ENCODE results near the gene MIGA1. TPM values are rescaled to one million over a fixed set of nuclear protein-coding genes. Genes with fewer than 3 reads are reported as not detected.

The MIGA1 gene
- total and polyA plus RNA-seq, 10 of the 15 experiments (the other 5 are each of a cell fraction or from before 2014, with no cell fraction given) = 1.3 to 7.2 (median 4.2) TPM

DNA sequence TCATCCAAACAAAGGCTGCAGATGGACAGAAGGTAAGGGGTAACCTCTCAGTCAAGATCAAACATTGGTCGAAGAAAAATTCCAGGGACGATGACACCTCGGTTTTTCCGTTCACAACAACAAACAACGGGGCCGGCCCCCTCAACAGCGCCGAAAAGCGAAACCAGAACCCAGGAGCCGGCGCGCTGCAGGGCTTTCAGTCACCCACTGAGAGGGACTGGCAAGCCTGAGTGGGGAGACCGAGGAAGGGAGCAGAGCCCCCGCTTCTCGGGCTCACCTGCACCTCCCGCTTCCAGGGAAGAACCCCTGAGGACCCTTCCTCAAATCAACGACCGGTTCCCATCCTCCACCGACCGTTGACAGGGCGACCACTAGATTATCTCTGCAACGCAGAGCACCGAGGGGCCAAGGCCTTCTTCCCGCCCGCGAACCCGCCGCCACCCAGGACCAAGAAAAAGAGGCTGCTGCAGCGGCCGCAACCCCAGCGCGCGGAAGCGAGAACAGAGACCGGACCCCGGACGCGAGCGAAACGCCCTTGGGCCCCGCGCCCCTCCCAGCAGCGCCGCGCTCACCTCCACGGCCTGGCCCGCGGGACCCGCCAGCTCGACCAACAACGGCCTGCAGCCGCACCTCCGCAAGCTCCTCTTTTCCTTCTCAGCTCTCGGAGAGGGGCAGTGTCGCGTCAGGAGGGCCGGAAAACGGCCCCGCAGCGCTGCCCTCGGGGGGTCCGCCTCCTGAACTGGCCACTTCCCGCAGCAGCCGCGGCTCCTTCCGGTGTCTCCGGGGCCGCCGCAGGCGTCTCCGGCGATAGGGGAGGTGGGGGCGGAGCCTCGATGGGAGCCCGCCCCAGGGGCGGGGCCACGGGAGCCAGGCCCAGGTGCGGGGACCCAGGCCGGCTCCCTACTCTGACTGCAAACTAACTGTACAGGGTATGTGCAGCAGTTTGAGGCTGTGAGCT lies 20.1 kb upstream of the MIGA1 start, which contains the start of gene USP33 (continued):
- TF ChIP-seq MLLT1 (IDR thresholded peaks at IDR 0.05) (0 out of 2 replicates have a peak, but pooled peaks have one; percentile 28), DPF2 (IDR thresholded peaks at IDR 0.05) (0 out of 2 replicates have a peak, but pooled peaks have one; percentile 63), NBN (IDR thresholded peaks at IDR 0.05) (0 out of 2 replicates have a peak, but pooled peaks have one; percentile 29), NR2F1 (conservative IDR thresholded peaks at IDR 0.05) (peak; percentile 54; the same call in 1 of the 2 replicates), MYB (IDR thresholded peaks at IDR 0.05; ENCODE audit: borderline replicate concordance, low read depth, low read length) (no peak)

DNA sequence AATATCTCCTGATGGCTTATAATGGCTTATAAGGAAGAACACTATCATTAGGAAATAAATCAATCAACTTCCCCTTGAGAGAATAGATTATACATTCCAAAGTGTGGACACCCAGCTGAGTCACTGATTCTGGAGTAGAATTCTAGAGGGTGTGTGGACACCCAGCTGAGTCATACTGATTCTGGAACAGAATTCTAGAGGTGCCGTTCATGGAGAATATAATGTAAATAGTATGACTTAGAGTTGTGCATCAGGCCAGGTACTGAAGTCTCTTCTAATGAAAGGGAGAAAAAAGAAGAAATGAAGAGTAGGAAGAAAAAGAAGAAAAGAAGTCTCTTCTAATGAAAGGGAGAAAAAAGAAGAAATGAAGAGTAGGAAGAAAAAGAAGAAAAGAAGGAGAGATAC lies 17.4 kb upstream of the MIGA1 start:
- H3K9me3 ChIP-seq (replicated peaks; ENCODE audit: control insufficient read depth, insufficient read depth, low read length) = no peaks in the 10 kb centered on the region
- ChIA-PET RAD21 (ENCODE audit: unreplicated experiment) (no interaction called here), POLR2A (no interaction called here), SMC1A (ENCODE audit: uncharacterized antibody, unreplicated experiment) (no interaction called here), CTCF (no interaction called here)
- no peak overlapping the region for H3K4me3 ChIP-seq
- WGBS (ENCODE audit: insufficient coverage, insufficient replicate concordance, low lambda C conversion rate, missing lambda C conversion rate) = 6% methylated on average over 1 of the region's 1 CpG
- FAIRE-seq (peak; percentile 35), ATAC-seq (no peak), DNase-seq (ENCODE audit: low read depth, low spot score) (no peak)
- in situ Hi-C loops (cut with MboI) = loop anchor here (25.0 kb wide), 1 partner anchor 875 kb away; the partner anchor contains the start of gene IFI44
- intact Hi-C loops (cut with micrococcal nuclease; ENCODE audit: unreplicated experiment) = no loop called here
- H3K79me2 ChIP-seq (ENCODE audit: control insufficient read depth, insufficient read depth, low read length) = peaks cover 24% of the 10 kb centered on the region
- H3K27me3 ChIP-seq (replicated peaks in 1 of 2; ENCODE audit: control insufficient read depth in 2 of 2, insufficient read depth in 2 of 2, low read length in 1 of 2) = no peaks in the 10 kb centered on the region; a peak in 1 of 4 replicates
- no peak overlapping the region for H3K9ac ChIP-seq (ENCODE audit: control insufficient read depth, insufficient read depth, low read length)
- H3K27ac ChIP-seq (ENCODE audit: control insufficient read depth, insufficient read depth) = no peak overlapping the region
- BruUV-seq (replicated peaks) = no TSS peak
- H2AFZ ChIP-seq (ENCODE audit: control insufficient read depth, low read depth, low read length) = no peak overlapping the region
- H3K36me3 ChIP-seq (ENCODE audit: control insufficient read depth in 2 of 2, insufficient read depth in 2 of 2, low read length in 1 of 2) = no peaks in the 10 kb centered on the region
- H3K4me2 ChIP-seq (ENCODE audit: control insufficient read depth, insufficient read depth) = no peak overlapping the region
- no peak for TF ChIP-seq BMI1 (IDR thresholded peaks at IDR 0.05; ENCODE audit: borderline replicate concordance)
- peak; percentile 30; the same call in 1 of the 2 replicates for TF ChIP-seq JUNB (IDR thresholded peaks at IDR 0.05)
- no peaks in the 10 kb centered on the region for H4K20me1 ChIP-seq (ENCODE audit: control insufficient read depth, insufficient read depth)
- H3K4me1 ChIP-seq (ENCODE audit: control insufficient read depth, insufficient read depth, low read length) = no peaks in the 10 kb centered on the region

Measured in GM12878 (cell line).